Neural cell (in vitro differentiated cells): ENCODE measurements around the gene TENT5C. TPM values are rescaled to one million over a fixed set of nuclear protein-coding genes. Genes with fewer than 3 reads are reported as not detected.

Source experiments
- H2AFZ ChIP-seq: fragments of 200-600, 300-800 bp; sonication (generic), shearing (Covaris generic); 2 replicates; pipeline ENCODE4 v1.6.0; 2014; ENCODE audit warnings: low read depth, mild to moderate bottlenecking, antibody characterized with exemption, low read length, moderate library complexity
- H3F3A ChIP-seq: fragments of 200-600 bp; shearing (Covaris generic); 2 replicates; pipeline ENCODE4 v1.6.1; 2016; ENCODE audit warnings: mild to moderate bottlenecking, moderate library complexity, mixed read lengths, antibody characterized with exemption, low read length; ENCODE audit not compliant: insufficient read depth, poor library complexity, severe bottlenecking
- H3K27ac ChIP-seq: fragments of 200-600, 300-800 bp; sonication (generic), shearing (Covaris generic); 2 replicates; pipeline ENCODE4 v1.5.1; 2014; ENCODE audit warnings: mild to moderate bottlenecking, low read length, moderate library complexity
- H3K27me3 ChIP-seq: fragments of 300-800, 200-600 bp; sonication (generic), shearing (Covaris generic); 2 replicates; pipeline ENCODE4 v1.6.0; 2014; ENCODE audit warnings: mild to moderate bottlenecking, low read depth, low read length, moderate library complexity; ENCODE audit not compliant: insufficient read depth
- H3K36me3 ChIP-seq: fragments of 300-800, 200-600 bp; sonication (generic), shearing (Covaris generic); 2 replicates; pipeline ENCODE4 v1.5.1; 2014; ENCODE audit warnings: mild to moderate bottlenecking, antibody characterized with exemption, low read length, moderate library complexity; ENCODE audit not compliant: insufficient read depth
- H3K4me2 ChIP-seq: fragments of 300-800, 200-600 bp; sonication (generic), shearing (Covaris generic); 2 replicates; pipeline ENCODE4 v1.6.0; 2014; ENCODE audit warnings: mild to moderate bottlenecking, low read length
- H3K4me3 ChIP-seq: fragments of 300-800, 200-600 bp; sonication (generic), shearing (Covaris generic); 2 replicates; pipeline ENCODE4 v1.5.1; 2014; ENCODE audit warnings: mild to moderate bottlenecking, low read length, moderate library complexity
- H3K79me2 ChIP-seq: fragments of 200-600 bp; shearing (Covaris generic); replicated peaks from 2 replicates; pipeline ENCODE4 v1.6.0; 2014; ENCODE audit warnings: mild to moderate bottlenecking, low read length, moderate library complexity; ENCODE audit not compliant: insufficient read depth
- H3K9ac ChIP-seq: fragments of 300-800, 200-600 bp; sonication (generic), shearing (Covaris generic); 2 replicates; pipeline ENCODE4 v1.6.1; 2016; ENCODE audit warnings: mild to moderate bottlenecking, low read length, mixed read lengths
- H3K9me2 ChIP-seq: fragments of 200-600 bp; shearing (Covaris generic); 2 replicates; pipeline ENCODE4 v1.6.1; 2016; ENCODE audit warnings: mild to moderate bottlenecking, low read length, mixed read lengths; ENCODE audit not compliant: insufficient read depth
- H3K9me3 ChIP-seq: fragments of 200-600, 300-800 bp; sonication (generic), shearing (Covaris generic); 2 replicates; pipeline ENCODE4 v1.6.1; 2016; ENCODE audit warnings: mild to moderate bottlenecking, mixed run types, low read length, moderate library complexity, mixed read lengths
- H4K20me1 ChIP-seq: fragments of 200-600 bp; shearing (Covaris generic); 2 replicates; pipeline ENCODE4 v1.6.1; 2016; ENCODE audit warnings: mild to moderate bottlenecking, mixed run types; ENCODE audit not compliant: insufficient read depth
- EP300 ChIP-seq: fragments of 450-650 bp; conservative IDR thresholded peaks from 2 replicates; pipeline ENCODE4 v1.6.1; 2014; ENCODE audit warnings: antibody characterized with exemption, mild to moderate bottlenecking, moderate library complexity; ENCODE audit not compliant: poor library complexity, severe bottlenecking
- EZH2 ChIP-seq: fragments of 200-600, 300-800 bp; shearing (Covaris generic), sonication (generic); IDR thresholded peaks from 2 replicates; pipeline ENCODE4 v1.6.1; 2014; ENCODE audit warnings: antibody characterized with exemption, low read length, borderline replicate concordance, mild to moderate bottlenecking; ENCODE audit not compliant: insufficient read depth, poor library complexity, severe bottlenecking
- RAD21 ChIP-seq: fragments of 450-650 bp; conservative IDR thresholded peaks from 2 replicates; pipeline ENCODE4 v1.6.1; 2014; ENCODE audit warnings: antibody characterized with exemption, mild to moderate bottlenecking, moderate library complexity
- SMC3 ChIP-seq: fragments of 450-650 bp; conservative IDR thresholded peaks from 2 replicates; pipeline ENCODE4 v1.6.1; 2014; ENCODE audit warnings: antibody characterized with exemption, mild to moderate bottlenecking, moderate library complexity; ENCODE audit not compliant: poor library complexity
- TAF1 ChIP-seq: IDR thresholded peaks from 2 replicates; pipeline ENCODE4 v1.6.1; 2012; ENCODE audit warnings: low read depth
- polyA plus RNA-seq: library from polyadenylated mRNA; depleted of rRNA; stranded (reverse); fragments of >200 nt; gene quantifications from 2 replicates; pipeline ENCODE4 v1.2.3, GENCODE V29; 2014
- TF ChIP-seq, protein P1 (sequence below): IDR thresholded peaks from 2 replicates; pipeline ENCODE4 v1.6.1; 2012; ENCODE audit warnings: borderline replicate concordance
- TF ChIP-seq, protein P2 (sequence below): fragments of 450-650 bp; IDR thresholded peaks from 2 replicates; pipeline ENCODE4 v1.5.1; 2014; ENCODE audit warnings: antibody characterized with exemption, mild to moderate bottlenecking, moderate library complexity; ENCODE audit not compliant: poor library complexity, severe bottlenecking

TENT5C gene
- polyA plus RNA-seq, 1 donor from 2014 or later = 0.05 TPM

GRCh38 chr1:117642963-117643362 lies 37.1 kb downstream of the TENT5C start:
- no peaks in the 10 kb centered on the region for H3F3A ChIP-seq
- H3K4me3 ChIP-seq = no peak overlapping the region
- H3K79me2 ChIP-seq = no peaks in the 10 kb centered on the region
- H2AFZ ChIP-seq = no peak overlapping the region
- no peaks in the 10 kb centered on the region for H4K20me1 ChIP-seq
- H3K36me3 ChIP-seq = no peaks in the 10 kb centered on the region
- TF ChIP-seq EP300 = no peak
- TF ChIP-seq, protein P1, sequence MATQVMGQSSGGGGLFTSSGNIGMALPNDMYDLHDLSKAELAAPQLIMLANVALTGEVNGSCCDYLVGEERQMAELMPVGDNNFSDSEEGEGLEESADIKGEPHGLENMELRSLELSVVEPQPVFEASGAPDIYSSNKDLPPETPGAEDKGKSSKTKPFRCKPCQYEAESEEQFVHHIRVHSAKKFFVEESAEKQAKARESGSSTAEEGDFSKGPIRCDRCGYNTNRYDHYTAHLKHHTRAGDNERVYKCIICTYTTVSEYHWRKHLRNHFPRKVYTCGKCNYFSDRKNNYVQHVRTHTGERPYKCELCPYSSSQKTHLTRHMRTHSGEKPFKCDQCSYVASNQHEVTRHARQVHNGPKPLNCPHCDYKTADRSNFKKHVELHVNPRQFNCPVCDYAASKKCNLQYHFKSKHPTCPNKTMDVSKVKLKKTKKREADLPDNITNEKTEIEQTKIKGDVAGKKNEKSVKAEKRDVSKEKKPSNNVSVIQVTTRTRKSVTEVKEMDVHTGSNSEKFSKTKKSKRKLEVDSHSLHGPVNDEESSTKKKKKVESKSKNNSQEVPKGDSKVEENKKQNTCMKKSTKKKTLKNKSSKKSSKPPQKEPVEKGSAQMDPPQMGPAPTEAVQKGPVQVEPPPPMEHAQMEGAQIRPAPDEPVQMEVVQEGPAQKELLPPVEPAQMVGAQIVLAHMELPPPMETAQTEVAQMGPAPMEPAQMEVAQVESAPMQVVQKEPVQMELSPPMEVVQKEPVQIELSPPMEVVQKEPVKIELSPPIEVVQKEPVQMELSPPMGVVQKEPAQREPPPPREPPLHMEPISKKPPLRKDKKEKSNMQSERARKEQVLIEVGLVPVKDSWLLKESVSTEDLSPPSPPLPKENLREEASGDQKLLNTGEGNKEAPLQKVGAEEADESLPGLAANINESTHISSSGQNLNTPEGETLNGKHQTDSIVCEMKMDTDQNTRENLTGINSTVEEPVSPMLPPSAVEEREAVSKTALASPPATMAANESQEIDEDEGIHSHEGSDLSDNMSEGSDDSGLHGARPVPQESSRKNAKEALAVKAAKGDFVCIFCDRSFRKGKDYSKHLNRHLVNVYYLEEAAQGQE = no peak
- no peak for TF ChIP-seq SMC3
- H3K9me3 ChIP-seq = no peaks in the 10 kb centered on the region
- no peak overlapping the region for H3K9ac ChIP-seq
- H3K27ac ChIP-seq = no peak overlapping the region
- no peak overlapping the region for H3K4me2 ChIP-seq
- H3K9me2 ChIP-seq = no peaks in the 10 kb centered on the region
- no peaks in the 10 kb centered on the region for H3K27me3 ChIP-seq

- Histone ChIP-seq H3K4me2 (no peak overlapping the region), H4K20me1 (no peaks in the 10 kb centered on the region)
Measured at GRCh38 chr1:117643601-117644000, 37.8 kb downstream of the TENT5C start.

DNA sequence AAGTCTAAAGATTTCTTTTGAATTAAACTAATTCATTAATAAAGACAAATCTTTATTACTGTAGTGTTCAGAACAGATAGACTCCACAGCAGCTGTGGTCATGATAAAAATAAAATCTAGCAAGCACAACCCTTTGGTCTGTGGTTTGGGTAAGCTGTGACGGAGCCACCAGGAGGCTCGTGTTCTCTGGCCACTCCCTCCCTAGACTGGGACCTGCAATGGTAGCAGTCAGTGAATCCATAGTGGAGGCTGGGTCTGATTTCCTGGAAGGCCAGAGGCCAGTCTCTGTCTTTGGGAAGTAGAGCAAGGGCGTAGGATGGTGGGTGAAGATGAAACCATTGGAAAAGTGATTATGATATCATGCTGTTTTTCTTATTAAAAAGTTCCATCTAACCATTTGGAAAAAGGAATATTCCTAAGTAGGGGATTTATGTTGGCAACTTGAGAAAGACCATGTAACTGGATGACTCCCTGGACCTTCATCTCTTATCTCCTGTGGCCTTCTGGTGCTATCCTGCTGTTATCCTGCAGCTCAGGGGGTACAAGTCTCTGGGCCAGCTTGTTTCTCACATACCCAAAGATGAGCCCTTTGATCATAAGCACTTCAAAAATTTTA lies 39.0 kb downstream of the TENT5C start:
- Histone ChIP-seq H3K9me3 (no peaks in the 10 kb centered on the region), H3K27ac (no peak overlapping the region), H3K36me3 (no peaks in the 10 kb centered on the region), H3K4me3 (no peak overlapping the region), H4K20me1 (no peaks in the 10 kb centered on the region), H2AFZ (no peak overlapping the region), H3K9me2 (no peaks in the 10 kb centered on the region), H3K4me2 (no peak overlapping the region), H3K27me3 (no peaks in the 10 kb centered on the region), H3K79me2 (no peaks in the 10 kb centered on the region), H3F3A (no peaks in the 10 kb centered on the region), H3K9ac (no peak overlapping the region)
- TF ChIP-seq, protein P1 = no peak
- TF ChIP-seq EP300 (no peak), SMC3 (no peak)
- TF ChIP-seq, protein P2, sequence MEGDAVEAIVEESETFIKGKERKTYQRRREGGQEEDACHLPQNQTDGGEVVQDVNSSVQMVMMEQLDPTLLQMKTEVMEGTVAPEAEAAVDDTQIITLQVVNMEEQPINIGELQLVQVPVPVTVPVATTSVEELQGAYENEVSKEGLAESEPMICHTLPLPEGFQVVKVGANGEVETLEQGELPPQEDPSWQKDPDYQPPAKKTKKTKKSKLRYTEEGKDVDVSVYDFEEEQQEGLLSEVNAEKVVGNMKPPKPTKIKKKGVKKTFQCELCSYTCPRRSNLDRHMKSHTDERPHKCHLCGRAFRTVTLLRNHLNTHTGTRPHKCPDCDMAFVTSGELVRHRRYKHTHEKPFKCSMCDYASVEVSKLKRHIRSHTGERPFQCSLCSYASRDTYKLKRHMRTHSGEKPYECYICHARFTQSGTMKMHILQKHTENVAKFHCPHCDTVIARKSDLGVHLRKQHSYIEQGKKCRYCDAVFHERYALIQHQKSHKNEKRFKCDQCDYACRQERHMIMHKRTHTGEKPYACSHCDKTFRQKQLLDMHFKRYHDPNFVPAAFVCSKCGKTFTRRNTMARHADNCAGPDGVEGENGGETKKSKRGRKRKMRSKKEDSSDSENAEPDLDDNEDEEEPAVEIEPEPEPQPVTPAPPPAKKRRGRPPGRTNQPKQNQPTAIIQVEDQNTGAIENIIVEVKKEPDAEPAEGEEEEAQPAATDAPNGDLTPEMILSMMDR = no peak

More at GRCh38 chr1:117643601-117644000, 37.8 kb downstream of the TENT5C start:
- Histone ChIP-seq H3K9ac (no peak overlapping the region), H3K9me2 (no peaks in the 10 kb centered on the region), H3K9me3 (no peaks in the 10 kb centered on the region), H3F3A (no peaks in the 10 kb centered on the region), H3K36me3 (no peaks in the 10 kb centered on the region), H3K27me3 (no peaks in the 10 kb centered on the region), H3K4me3 (no peak overlapping the region), H3K27ac (no peak overlapping the region), H3K79me2 (no peaks in the 10 kb centered on the region), H2AFZ (no peak overlapping the region)
- TF ChIP-seq EZH2 (no peak), TAF1 (no peak), RAD21 (no peak)
